ENCODE data around the gene CATSPER3.

CATSPER3 gene

GRCh38 chr5:135009736-135010501 is 42.2 kb downstream of the CATSPER3 start:
- no peak for DNase-seq (ENCODE audit: extremely low read depth in 1 of 2, low read depth in 1 of 2)

- no peak for DNase-seq (ENCODE audit: extremely low read depth in 1 of 2, low read depth in 1 of 2)
These were observed 43.0 kb downstream of the CATSPER3 start for GRCh38 chr5:135010502-135011354.

GRCh38 chr5:135011355-135012032 is 43.8 kb downstream of the CATSPER3 start:
- DNase-seq (ENCODE audit: extremely low read depth in 1 of 2, low read depth in 1 of 2): no peak

GRCh38 chr5:135012033-135012588 is 44.4 kb downstream of the CATSPER3 start:
- no peak for DNase-seq (ENCODE audit: extremely low read depth in 1 of 2, low read depth in 1 of 2)

GRCh38 chr5:135012951-135013391 is 45.3 kb downstream of the CATSPER3 start:
- DNase-seq (ENCODE audit: extremely low read depth in 1 of 2, low read depth in 1 of 2): no peak

GRCh38 chr5:135013445-135013844 is 45.7 kb downstream of the CATSPER3 start:
- DNase-seq (ENCODE audit: extremely low read depth in 1 of 2, low read depth in 1 of 2): no peak

- DNase-seq (ENCODE audit: extremely low read depth in 1 of 2, low read depth in 1 of 2): no peak
These were observed 46.4 kb downstream of the CATSPER3 start for GRCh38 chr5:135013947-135014570.

GRCh38 chr5:135015942-135016341 is 48.2 kb downstream of the CATSPER3 start:
- no peak for DNase-seq (ENCODE audit: extremely low read depth in 1 of 2, low read depth in 1 of 2)

- DNase-seq (ENCODE audit: extremely low read depth in 1 of 2, low read depth in 1 of 2): no peak
These were observed 49.2 kb downstream of the CATSPER3 start for GRCh38 chr5:135016861-135017290.

- DNase-seq (ENCODE audit: extremely low read depth in 1 of 2, low read depth in 1 of 2): no peak
These were observed 50.8 kb downstream of the CATSPER3 start for GRCh38 chr5:135018457-135018856.

GRCh38 chr5:135019314-135019713 is 51.6 kb downstream of the CATSPER3 start:
- DNase-seq (ENCODE audit: extremely low read depth in 1 of 2, low read depth in 1 of 2): no peak

- DNase-seq (ENCODE audit: extremely low read depth in 1 of 2, low read depth in 1 of 2): no peak
These were observed 52.6 kb downstream of the CATSPER3 start for GRCh38 chr5:135020111-135020895.

- DNase-seq (ENCODE audit: extremely low read depth in 1 of 2, low read depth in 1 of 2): no peak
These were observed 57.4 kb downstream of the CATSPER3 start for GRCh38 chr5:135024956-135025729.

- no peak for DNase-seq (ENCODE audit: extremely low read depth in 1 of 2, low read depth in 1 of 2)
These were observed 58.3 kb downstream of the CATSPER3 start for GRCh38 chr5:135025730-135026644.

GRCh38 chr5:135026645-135027265 is 59.0 kb downstream of the CATSPER3 start:
- DNase-seq (ENCODE audit: extremely low read depth in 1 of 2, low read depth in 1 of 2): no peak

- DNase-seq (ENCODE audit: extremely low read depth in 1 of 2, low read depth in 1 of 2): no peak
These were observed 59.6 kb downstream of the CATSPER3 start for GRCh38 chr5:135027266-135027696.

Data from stimulated activated CD8-positive, alpha-beta memory T cell treated with anti-CD3 and anti-CD28 coated beads, Interleukin-7, amount 100 ng/mL, for 48 hours (primary cell).